CD4-positive, alpha-beta T cell treated with Interleukin-6 at 100 ng/mL for 8 hours (primary cell): ENCODE measurements around the gene FXYD1.
"Not testable (repeated sequence)": the region's sequence is repeated elsewhere in the genome, so short reads cannot be mapped to it uniquely, and the experiment has no call there.

Experiments used
- DNase-seq: peaks from one replicate; pipeline ENCODE4 v3.0.0-alpha.2; 2020; ENCODE audit warnings: mixed read lengths, low spot score

Gene FXYD1

GRCh38 chr19:35125270-35125717 lies 13.3 kb upstream of the FXYD1 start:
- DNase-seq, result no peak

- DNase-seq, result no peak
Observed at GRCh38 chr19:35125749-35126623, 12.6 kb upstream of the FXYD1 start.

GRCh38 chr19:35126624-35126959 lies 12.0 kb upstream of the FXYD1 start:
- no peak for DNase-seq

GRCh38 chr19:35127871-35128270 lies 10.8 kb upstream of the FXYD1 start:
- no peak for DNase-seq

GRCh38 chr19:35128398-35129057 lies 10.1 kb upstream of the FXYD1 start:
- no peak for DNase-seq

GRCh38 chr19:35129724-35130274 lies 8.8 kb upstream of the FXYD1 start:
- DNase-seq, result not testable (repeated sequence)

GRCh38 chr19:35130761-35131720 lies 7.6 kb upstream of the FXYD1 start:
- no peak for DNase-seq

GRCh38 chr19:35132254-35132653 lies 6.4 kb upstream of the FXYD1 start:
- no peak for DNase-seq

- no peak for DNase-seq
Observed at GRCh38 chr19:35133826-35134225, 4.8 kb upstream of the FXYD1 start.

GRCh38 chr19:35134601-35135242 lies 3.9 kb upstream of the FXYD1 start, which contains the start of gene LGI4:
Gene LGI4, minus strand, starts transcription at chr19:35135059. Its CDS starts 379 bp downstream, at chr19:35134680.
- no peak for DNase-seq

- DNase-seq, result peak; percentile 48
Observed at GRCh38 chr19:35135389-35135909, 3.2 kb upstream of the FXYD1 start.

GRCh38 chr19:35136231-35136630 lies 2.4 kb upstream of the FXYD1 start:
- no peak for DNase-seq

GRCh38 chr19:35136977-35137702 lies 1.5 kb upstream of the FXYD1 start:
- DNase-seq, result no peak

GRCh38 chr19:35140207-35140961 lies 1.8 kb downstream of the FXYD1 start:
- no peak for DNase-seq

GRCh38 chr19:35140962-35141836 lies 2.6 kb downstream of the FXYD1 start:
- peak; percentile 97 for DNase-seq

GRCh38 chr19:35141837-35142605 lies 3.4 kb downstream of the FXYD1 start:
- no peak for DNase-seq

- peak; percentile 67 for DNase-seq
Observed at GRCh38 chr19:35142606-35143230, 4.1 kb downstream of the FXYD1 start.
